ENCODE results near the gene RPL18A. TPM values are rescaled to one million over a fixed set of nuclear protein-coding genes. Genes with fewer than 3 reads are reported as not detected.

RPL18A gene
- total and polyA plus RNA-seq, 2 experiments from 2014 or later, result 930 to 1,484 TPM

GRCh38 chr19:17821190-17821589 is 38.5 kb upstream of the RPL18A start, which contains the start of gene INSL3:
Gene INSL3 (minus strand): TSS chr19:17821519. CDS start chr19:17821506, 13 bp downstream.
- Histone ChIP-seq H3K27ac (no peak within 1 kb of the TSS), H3K9me3 (ENCODE audit: low read depth) (no peaks in the 10 kb centered on the region), H3K4me1 (ENCODE audit: low read depth) (no peaks in the 10 kb centered on the region), H3K36me3 (no peaks in the 10 kb centered on the region), H3K27me3 (no peaks in the 10 kb centered on the region), H3K4me3 (no peak within 1 kb of the TSS)
- no peak for DNase-seq (ENCODE audit: low read depth in 1 of 2, low spot score in 1 of 2)
- TF ChIP-seq CTCF (IDR thresholded peaks at IDR 0.05; ENCODE audit: low read depth, low read length), result no peak

- Histone ChIP-seq H3K36me3 (no peaks in the 10 kb centered on the region), H3K27me3 (no peaks in the 10 kb centered on the region), H3K27ac (no peak overlapping the region), H3K4me1 (ENCODE audit: low read depth) (no peaks in the 10 kb centered on the region), H3K4me3 (no peak overlapping the region), H3K9me3 (ENCODE audit: low read depth) (no peaks in the 10 kb centered on the region)
- no peak for TF ChIP-seq CTCF (IDR thresholded peaks at IDR 0.05; ENCODE audit: low read depth, low read length)
- no peak for DNase-seq (ENCODE audit: low read depth in 1 of 2, low spot score in 1 of 2)
Observed at GRCh38 chr19:17824339-17824738, 35.4 kb upstream of the RPL18A start.

- Histone ChIP-seq H3K4me3 (no peak overlapping the region), H3K9me3 (ENCODE audit: low read depth) (no peaks in the 10 kb centered on the region), H3K27me3 (no peaks in the 10 kb centered on the region), H3K36me3 (no peaks in the 10 kb centered on the region), H3K4me1 (ENCODE audit: low read depth) (no peaks in the 10 kb centered on the region), H3K27ac (no peak overlapping the region)
- DNase-seq (ENCODE audit: low read depth in 1 of 2, low spot score in 1 of 2), result no peak
- TF ChIP-seq CTCF (IDR thresholded peaks at IDR 0.05; ENCODE audit: low read depth, low read length), result no peak
Observed at GRCh38 chr19:17826508-17827056, 33.1 kb upstream of the RPL18A start.

- TF ChIP-seq CTCF (IDR thresholded peaks at IDR 0.05; ENCODE audit: low read depth, low read length), result no peak
- no peaks in the 10 kb centered on the region for H3K27me3 ChIP-seq
- no peaks in the 10 kb centered on the region for H3K4me1 ChIP-seq (ENCODE audit: low read depth)
- H3K4me3 ChIP-seq, result peak overlapping the region; percentile 15
- DNase-seq (ENCODE audit: low read depth in 1 of 2, low spot score in 1 of 2), result peak; percentile 31 to 69
- H3K36me3 ChIP-seq, result no peaks in the 10 kb centered on the region
- H3K27ac ChIP-seq, result peak overlapping the region; percentile 15
- H3K9me3 ChIP-seq (ENCODE audit: low read depth), result no peaks in the 10 kb centered on the region
Observed at GRCh38 chr19:17829855-17830566, 29.7 kb upstream of the RPL18A start.

DNA sequence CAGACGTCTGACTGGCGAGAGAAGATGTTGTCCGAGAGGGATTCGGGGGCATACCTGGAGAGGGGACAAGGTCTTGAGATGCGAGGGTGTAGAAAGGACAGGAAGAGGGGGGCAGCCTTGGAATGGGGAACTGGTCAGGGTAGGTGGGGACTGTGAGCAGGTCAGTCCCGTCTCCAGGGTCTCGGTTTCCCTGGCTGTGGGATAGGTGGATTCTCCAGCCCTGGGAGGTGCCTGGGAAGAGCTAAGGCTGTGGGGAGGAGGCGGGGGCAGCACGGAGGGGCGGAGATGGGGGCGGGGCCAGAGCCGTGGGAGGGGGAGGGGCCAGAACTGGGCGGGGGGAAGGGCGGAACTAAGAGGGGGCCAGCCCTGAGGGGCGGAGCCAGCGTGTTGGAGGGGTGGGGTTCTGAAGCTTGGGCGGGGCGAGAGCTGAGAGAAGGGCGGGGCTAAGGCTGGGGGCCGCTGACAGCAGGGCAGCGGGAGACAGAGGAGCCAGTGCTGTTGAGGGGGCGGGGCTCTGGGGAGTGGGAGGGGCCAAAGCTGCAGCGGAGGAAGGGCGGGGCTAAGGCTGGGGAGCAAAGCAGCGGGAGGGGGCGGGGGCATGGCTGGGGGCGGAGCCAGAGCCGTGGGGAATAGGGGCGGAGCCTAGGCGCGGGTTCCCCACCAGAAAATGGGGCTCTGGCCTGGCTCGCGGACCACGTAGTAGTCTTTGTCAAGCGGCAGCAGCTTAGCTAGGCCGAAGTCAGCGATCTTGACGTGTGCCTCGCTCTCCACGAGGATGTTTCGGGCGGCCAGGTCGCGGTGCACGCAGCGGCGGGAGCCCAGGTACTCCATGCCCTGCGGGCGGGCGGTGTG is 28.9 kb upstream of the RPL18A start:
- DNase-seq (ENCODE audit: low read depth in 1 of 2, low spot score in 1 of 2), result peak; percentile 67 to 86
- no peaks in the 10 kb centered on the region for H3K4me1 ChIP-seq (ENCODE audit: low read depth)
- no peak for TF ChIP-seq CTCF (IDR thresholded peaks at IDR 0.05; ENCODE audit: low read depth, low read length)
- H3K27ac ChIP-seq, result peak overlapping the region; percentile 15
- H3K9me3 ChIP-seq (ENCODE audit: low read depth), result no peaks in the 10 kb centered on the region
- H3K36me3 ChIP-seq, result no peaks in the 10 kb centered on the region
- H3K4me3 ChIP-seq, result peak overlapping the region; percentile 15
- no peaks in the 10 kb centered on the region for H3K27me3 ChIP-seq

All from cardiac muscle cell (in vitro differentiated cells and primary cell).